Measurements from ENCODE around the gene VPS37B. TPM values are rescaled to one million over a fixed set of nuclear protein-coding genes. Genes with fewer than 3 reads are reported as not detected.

Gene VPS37B
- polyA plus RNA-seq, 1 of the 3 experiments (the other 2 are of a cell fraction): 41.1 TPM

GRCh38 chr12:122942637-122943036 lies 46.7 kb upstream of the VPS37B start:
- Histone ChIP-seq H3K4me1 (ENCODE audit: control insufficient read depth in 1 of 2, insufficient read depth in 2 of 2, low read depth in 1 of 2, low read length in 1 of 2) (peaks cover 0 to 30% of the 10 kb centered on the region in 2 experiments; a peak in 2 of 4 replicates), H3K79me2 (ENCODE audit: insufficient read depth) (no peaks in the 10 kb centered on the region), H3K4me2 (no peak overlapping the region), H3K9ac (no peak overlapping the region), H3K36me3 (replicated peaks in 1 of 2; ENCODE audit: control insufficient read depth in 1 of 2, insufficient read depth in 2 of 2, low read length in 1 of 2) (no peaks in the 10 kb centered on the region), H4K20me1 (ENCODE audit: insufficient read depth) (no peaks in the 10 kb centered on the region), H3K4me3 (ENCODE audit: low read depth in 2 of 2, low read length in 1 of 2) (no peak overlapping the region), H3F3A (replicated peaks; ENCODE audit: insufficient read depth) (peaks cover 15% of the 10 kb centered on the region), H2AFZ (ENCODE audit: low read depth) (no peak overlapping the region), H3K9me2 (no peaks in the 10 kb centered on the region), H3K9me3 (no peaks in the 10 kb centered on the region), H3K27me3 (ENCODE audit: insufficient read depth) (no peaks in the 10 kb centered on the region), H3K27ac (ENCODE audit: low read depth in 2 of 2, low read length in 1 of 2) (peak overlapping the region in 1 of 2 experiments; percentile 3; a peak in 1 of 4 replicates)
- DNase-seq: no peak
- ChIA-PET CTCF (interaction anchor here (1.3 kb wide), 1 partner anchor 82 kb away, joined by 4 read pairs; no protein-coding TSS in a partner anchor), POLR2A (interaction anchor here (0.6 kb wide), 1 partner anchor 48 kb away, joined by 3 read pairs; no protein-coding TSS in a partner anchor)
- TF ChIP-seq NFIC (IDR thresholded peaks at IDR 0.05; ENCODE audit: borderline replicate concordance): no peak
- no peak for TF ChIP-seq POLR2AphosphoS5 (IDR thresholded peaks at IDR 0.05; ENCODE audit: low read depth, low read length)
- TF ChIP-seq MEF2A (IDR thresholded peaks at IDR 0.05; ENCODE audit: borderline replicate concordance, low read depth): no peak
- no peak for TF ChIP-seq REST (IDR thresholded peaks at IDR 0.05; ENCODE audit: low read depth, low read length)
- TF ChIP-seq, protein P1, sequence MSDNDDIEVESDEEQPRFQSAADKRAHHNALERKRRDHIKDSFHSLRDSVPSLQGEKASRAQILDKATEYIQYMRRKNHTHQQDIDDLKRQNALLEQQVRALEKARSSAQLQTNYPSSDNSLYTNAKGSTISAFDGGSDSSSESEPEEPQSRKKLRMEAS (IDR thresholded peaks at IDR 0.05; ENCODE audit: low read depth): no peak
- TF ChIP-seq, protein P2, sequence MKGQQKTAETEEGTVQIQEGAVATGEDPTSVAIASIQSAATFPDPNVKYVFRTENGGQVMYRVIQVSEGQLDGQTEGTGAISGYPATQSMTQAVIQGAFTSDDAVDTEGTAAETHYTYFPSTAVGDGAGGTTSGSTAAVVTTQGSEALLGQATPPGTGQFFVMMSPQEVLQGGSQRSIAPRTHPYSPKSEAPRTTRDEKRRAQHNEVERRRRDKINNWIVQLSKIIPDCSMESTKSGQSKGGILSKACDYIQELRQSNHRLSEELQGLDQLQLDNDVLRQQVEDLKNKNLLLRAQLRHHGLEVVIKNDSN (IDR thresholded peaks at IDR 0.05; ENCODE audit: borderline replicate concordance, low read depth): no peak
- TF ChIP-seq TAF1 (IDR thresholded peaks at IDR 0.05; ENCODE audit: borderline replicate concordance, low read depth, low read length): no peak
- TF ChIP-seq PBX3 (IDR thresholded peaks at IDR 0.05): no peak
- TF ChIP-seq FOSL2 (IDR thresholded peaks at IDR 0.05; ENCODE audit: borderline replicate concordance, low read depth): no peak
- no peak for TF ChIP-seq TEAD4 (IDR thresholded peaks at IDR 0.05; ENCODE audit: borderline replicate concordance, insufficient read depth)
- no peak for TF ChIP-seq RFX5 (IDR thresholded peaks at IDR 0.05; ENCODE audit: low read length)
- TF ChIP-seq YY1 (IDR thresholded peaks at IDR 0.05; ENCODE audit: low read depth): no peak
- no peak for TF ChIP-seq FOXM1 (IDR thresholded peaks at IDR 0.05; ENCODE audit: low read depth)
- TF ChIP-seq, protein P3, sequence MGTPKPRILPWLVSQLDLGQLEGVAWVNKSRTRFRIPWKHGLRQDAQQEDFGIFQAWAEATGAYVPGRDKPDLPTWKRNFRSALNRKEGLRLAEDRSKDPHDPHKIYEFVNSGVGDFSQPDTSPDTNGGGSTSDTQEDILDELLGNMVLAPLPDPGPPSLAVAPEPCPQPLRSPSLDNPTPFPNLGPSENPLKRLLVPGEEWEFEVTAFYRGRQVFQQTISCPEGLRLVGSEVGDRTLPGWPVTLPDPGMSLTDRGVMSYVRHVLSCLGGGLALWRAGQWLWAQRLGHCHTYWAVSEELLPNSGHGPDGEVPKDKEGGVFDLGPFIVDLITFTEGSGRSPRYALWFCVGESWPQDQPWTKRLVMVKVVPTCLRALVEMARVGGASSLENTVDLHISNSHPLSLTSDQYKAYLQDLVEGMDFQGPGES (IDR thresholded peaks at IDR 0.05; ENCODE audit: low read depth, low read length): no peak
- no peak for TF ChIP-seq EP300 (IDR thresholded peaks at IDR 0.05; ENCODE audit: borderline replicate concordance in 1 of 2, low read depth in 1 of 2, low read length in 1 of 2)
- TF ChIP-seq MXI1 (IDR thresholded peaks at IDR 0.05; ENCODE audit: low read depth, low read length): no peak
- WGBS (ENCODE audit: low lambda C conversion rate): 92% methylated on average over 2 of the region's 2 CpGs

All from SK-N-SH (cell line).